Measurements from ENCODE around the gene GALNT6.

GALNT6 gene

GRCh38 chr12:51333536-51333935 is 57.7 kb downstream of the GALNT6 start:
- no peak for TF ChIP-seq CTCF (IDR thresholded peaks at IDR 0.05; ENCODE audit: insufficient read depth, missing control alignments)
- DNase-seq (ENCODE audit: insufficient read length, low spot score) (no peak), FAIRE-seq (no peak)

- DNase-seq (ENCODE audit: insufficient read length, low spot score) = no peak
- no peak for TF ChIP-seq CTCF (IDR thresholded peaks at IDR 0.05; ENCODE audit: insufficient read depth, missing control alignments)
- no peak for FAIRE-seq
Observed at GRCh38 chr12:51330186-51330585, 61.0 kb downstream of the GALNT6 start.

- FAIRE-seq (no peak), DNase-seq (ENCODE audit: insufficient read length, low spot score) (no peak)
- TF ChIP-seq CTCF (IDR thresholded peaks at IDR 0.05; ENCODE audit: insufficient read depth, missing control alignments) = no peak
Observed at GRCh38 chr12:51329742-51330141, 61.5 kb downstream of the GALNT6 start.

- no peak for TF ChIP-seq CTCF (IDR thresholded peaks at IDR 0.05; ENCODE audit: insufficient read depth, missing control alignments)
- DNase-seq (ENCODE audit: insufficient read length, low spot score) = no peak
- FAIRE-seq = no peak
Observed at GRCh38 chr12:51328587-51328986, 62.6 kb downstream of the GALNT6 start.

GRCh38 chr12:51326698-51327439 is 64.3 kb downstream of the GALNT6 start:
- TF ChIP-seq CTCF (IDR thresholded peaks at IDR 0.05; ENCODE audit: insufficient read depth, missing control alignments) = no peak
- FAIRE-seq = no peak
- DNase-seq (ENCODE audit: insufficient read length, low spot score) = no peak

- DNase-seq (ENCODE audit: insufficient read length, low spot score) = no peak
- TF ChIP-seq CTCF (IDR thresholded peaks at IDR 0.05; ENCODE audit: insufficient read depth, missing control alignments) = no peak
- FAIRE-seq = no peak
Observed at GRCh38 chr12:51324953-51325352, 66.3 kb downstream of the GALNT6 start.

Data from D721Med (cell line).